GM12878 (cell line): ENCODE data around the gene SLITRK5. TPM values are rescaled to one million over a fixed set of nuclear protein-coding genes. Genes with fewer than 3 reads are reported as not detected.
A peak's percentile ranks its signal among the peaks of the same experiment; 100 is the strongest.

ENCODE experiments used
- ATAC-seq: fragments of 200-7000 bp; cut with Tn5 transposase; 3 replicates; pipeline ENCODE4 v1.9.1; 2020; ENCODE audit warnings: mild to moderate bottlenecking, moderate library complexity
- Bru-seq: library from RNA; stranded (reverse); fragments of 400-500 nt; gene quantifications from one replicate; lab custom pipeline; 2021; lab: Mats Ljungman, UMichigan
- BruChase-seq, 2 experiments: library from RNA; stranded (reverse); fragments of 400-500 nt; gene quantifications; one replicate each; lab custom pipeline; 2021; lab: Mats Ljungman, UMichigan
- BruUV-seq: library from RNA; stranded (reverse); fragments of 400-500 nt; replicated peaks from 2 replicates; lab custom pipeline; 2021; lab: Mats Ljungman, UMichigan
- CTCF ChIA-PET: fragments of 300-600 bp; sonication (Branson Sonifier 250); formaldehyde crosslinking; extraction: SDS; loops from one replicate; lab custom pipeline; 2021; ENCODE audit warnings: inconsistent platforms; lab: Yijun Ruan, JAX
- POLR2A ChIA-PET: fragments of 350-600 bp; formaldehyde crosslinking; extraction: SDS; loops from one replicate; lab custom pipeline; 2021; ENCODE audit warnings: inconsistent platforms; lab: Charles Lee
- RAD21 ChIA-PET: fragments of 300-600 bp; sonication (Branson Sonifier 250); formaldehyde crosslinking; loops from one replicate; lab custom pipeline; 2023; ENCODE audit warnings: antibody characterized with exemption; ENCODE audit not compliant: unreplicated experiment; lab: Charles Lee
- SMC1A ChIA-PET: fragments of 300-600 bp; sonication (Branson Sonifier 250); formaldehyde crosslinking; loops from one replicate; lab custom pipeline; 2023; ENCODE audit not compliant: unreplicated experiment, uncharacterized antibody; lab: Charles Lee
- DNase-seq: peaks from one replicate; pipeline ENCODE4 v3.0.0-alpha.2; 2011; ENCODE audit warnings: low read depth, low spot score
- FAIRE-seq: peaks from 3 replicates; lab custom pipeline; 2011; peaks lifted over from hg19 to GRCh38; lab: Jason Lieb, UNC
- H2AFZ ChIP-seq: 2 replicates; pipeline ENCODE4 v1.6.0; 2011; ENCODE audit warnings: low read depth, low read length, control low read depth; ENCODE audit not compliant: control insufficient read depth
- H3K27ac ChIP-seq: 2 replicates; pipeline ENCODE4 v1.5.1; 2011; ENCODE audit warnings: control low read depth; ENCODE audit not compliant: control insufficient read depth, insufficient read depth
- H3K27me3 ChIP-seq, 2 experiments: replicated peaks in 1 of 2; 2 replicates each; pipeline versions ENCODE4 v1.6.0 to v1.6.1; 2011; ENCODE audit warnings: low read length in 1 of 2; ENCODE audit not compliant: control insufficient read depth in 2 of 2, insufficient read depth in 2 of 2
- H3K36me3 ChIP-seq, 2 experiments: 2 replicates each; pipeline ENCODE4 v1.5.1; 2011; ENCODE audit warnings: low read length in 1 of 2; ENCODE audit not compliant: control insufficient read depth in 2 of 2, insufficient read depth in 2 of 2
- H3K4me1 ChIP-seq: 2 replicates; pipeline ENCODE4 v1.6.1; 2011; ENCODE audit warnings: mild to moderate bottlenecking, low read length, moderate library complexity, mixed read lengths; ENCODE audit not compliant: control insufficient read depth, insufficient read depth
- H3K4me2 ChIP-seq: 2 replicates; pipeline ENCODE4 v1.6.0; 2011; ENCODE audit warnings: control low read depth; ENCODE audit not compliant: control insufficient read depth, insufficient read depth
- H3K4me3 ChIP-seq: fragments of 200-600 bp; sonication (generic); 2 replicates; pipeline ENCODE4 v1.5.1; 2016
- H3K79me2 ChIP-seq: 2 replicates; pipeline ENCODE4 v1.6.0; 2011; ENCODE audit warnings: low read length; ENCODE audit not compliant: control insufficient read depth, insufficient read depth
- H3K9ac ChIP-seq: 2 replicates; pipeline ENCODE4 v1.8.0; 2011; ENCODE audit warnings: low read length, control low read depth, mixed read lengths; ENCODE audit not compliant: control insufficient read depth, insufficient read depth
- H3K9me3 ChIP-seq: replicated peaks from 3 replicates; pipeline ENCODE4 v1.5.1; 2011; ENCODE audit warnings: mild to moderate bottlenecking, low read length; ENCODE audit not compliant: control insufficient read depth, insufficient read depth
- H4K20me1 ChIP-seq: 2 replicates; pipeline ENCODE4 v1.6.0; 2011; ENCODE audit not compliant: control insufficient read depth, insufficient read depth
- BHLHE40 ChIP-seq, 2 experiments: fragments of 450-650 bp in 1 of 2; IDR thresholded peaks; 2 replicates each; pipeline ENCODE4 v1.6.1; 2011 to 2017; ENCODE audit warnings: low read depth in 2 of 2, borderline replicate concordance in 1 of 2, improper control_type of control experiment in 1 of 2, low read length in 1 of 2, mild to moderate bottlenecking in 1 of 2
- BRCA1 ChIP-seq: IDR thresholded peaks from 2 replicates; pipeline ENCODE4 v1.6.1; 2011; ENCODE audit warnings: low read depth, low read length, improper control_type of control experiment
- CREM ChIP-seq: IDR thresholded peaks from 2 replicates; pipeline ENCODE4 v1.6.1; 2014; ENCODE audit warnings: antibody characterized with exemption, low read depth
- IKZF1 ChIP-seq: fragments of 450-650 bp; conservative IDR thresholded peaks from 2 replicates; pipeline ENCODE4 v1.6.1; 2017; ENCODE audit warnings: antibody characterized with exemption, mild to moderate bottlenecking
- RAD21 ChIP-seq: IDR thresholded peaks from 2 replicates; pipeline ENCODE4 v1.6.1; 2011; ENCODE audit warnings: mild to moderate bottlenecking, low read depth, low read length, moderate library complexity; ENCODE audit not compliant: insufficient read depth
- RB1 ChIP-seq: fragments of 450-650 bp; formaldehyde crosslinking; IDR thresholded peaks from 2 replicates; pipeline ENCODE4 v1.6.1; 2017; ENCODE audit warnings: mild to moderate bottlenecking, borderline replicate concordance
- YBX1 ChIP-seq: fragments of 450-650 bp; IDR thresholded peaks from 2 replicates; pipeline ENCODE4 v1.6.1; 2016; ENCODE audit warnings: antibody characterized with exemption
- YY1 ChIP-seq: IDR thresholded peaks from 2 replicates; pipeline ENCODE4 v1.6.1; 2011; ENCODE audit warnings: low read depth, mild to moderate bottlenecking, low read length
- WGBS: methylation state at CpG from one replicate; pipeline ENCODE4 v1.1.6; 2016; ENCODE audit warnings: low lambda C conversion rate; ENCODE audit not compliant: insufficient replicate concordance, insufficient coverage; ENCODE audit errors: missing lambda C conversion rate; 5-methylcytosine and 5-hydroxymethylcytosine counted together
- in situ Hi-C: fragments of 300-500 bp; cut with MboI; formaldehyde crosslinking; loops from 9 replicates; pipeline ENCODE4 v1.14.3; 2018; ENCODE audit warnings: mixed read lengths
- intact Hi-C: fragments of 100-400 bp; cut with micrococcal nuclease; formaldehyde crosslinking; loops from one replicate; pipeline ENCODE4 v1.14.2; 2022; ENCODE audit not compliant: unreplicated experiment
- long read RNA-seq, 2 experiments: library from polyadenylated mRNA; unstranded; transcript quantifications; one replicate each; pipeline ENCODE4 v2.0.0, GENCODE V29; 2019 to 2020
- polyA minus RNA-seq, 3 experiments: library from RNA; depleted of rRNA, polyadenylated mRNA; stranded (reverse); fragments of >200 nt; gene quantifications; 2 replicates each; pipeline ENCODE4 v1.2.3, GENCODE V29; 2011
- polyA plus RNA-seq, 11 experiments: library from polyadenylated mRNA; depleted of rRNA in 4 of 11; unstranded in 6 of 11; stranded (reverse) in 5 of 11; fragments of >200 nt; fragmentation: Nextera tagmentation in 4 of 11; fragmentation: Illumina TruSeq in 1 of 11; extraction: Ambion mirVana in 4 of 11; extraction: Trizol in 1 of 11; gene quantifications; 1 replicate in 1 of 11; 2 replicates in 10 of 11; pipeline versions ENCODE4 v1.2.1 to v1.2.3, GENCODE V29; 2011 to 2016; ENCODE audit warnings: inconsistent platforms in 2 of 11, missing spikeins in 2 of 11, low read depth in 1 of 11
- total RNA-seq, 4 experiments: library from RNA; depleted of rRNA in 3 of 4; stranded (reverse); fragments of >200 nt in 3 of 4; fragmentation: Illumina TruSeq in 1 of 4; extraction: Trizol in 1 of 4; gene quantifications; 2 replicates each; pipeline versions ENCODE4 v1.2.1 to v1.2.3, GENCODE V29; 2013 to 2021
- TF ChIP-seq, protein P1 (sequence below): IDR thresholded peaks from 2 replicates; pipeline ENCODE4 v1.6.1; 2012; ENCODE audit warnings: low read depth, low read length, improper control_type of control experiment
- TF ChIP-seq, protein P2 (sequence below), 3 experiments: IDR thresholded peaks in 2 of 3; conservative IDR thresholded peaks in 1 of 3; 2 replicates each; pipeline ENCODE4 v1.5.1; 2011; ENCODE audit warnings: low read depth in 3 of 3, low read length in 3 of 3, mild to moderate bottlenecking in 3 of 3, control low read depth in 2 of 3, moderate library complexity in 2 of 3, inconsistent platforms in 1 of 3, mixed read lengths in 1 of 3; ENCODE audit not compliant: control insufficient read depth in 2 of 3, insufficient read depth in 1 of 3; ENCODE audit errors: extremely low read depth in 1 of 3
- TF ChIP-seq, protein P3 (sequence below): IDR thresholded peaks from 2 replicates; pipeline ENCODE4 v1.6.1; 2012; ENCODE audit warnings: low read depth, low read length, improper control_type of control experiment

Gene SLITRK5
- total RNA-seq (2013; cell fraction: nucleolus; rRNA removed) = not detected in 2 replicates
- total RNA-seq (2014; rRNA removed) = under 0.01 TPM in 2 replicates
- total RNA-seq (2014; rRNA removed; fragmentation: Illumina TruSeq; extraction: Trizol) = not detected in 2 replicates
- not detected in 2 replicates for total RNA-seq (2021)
- polyA plus RNA-seq (2011; ENCODE audit: low read depth) = not detected
- polyA plus RNA-seq (2011; rRNA removed) = 0.08 and 0.16 TPM in 2 replicates
- polyA plus RNA-seq (2011; cell fraction: cytosol; rRNA removed) = 0.05 and 0.06 TPM in 2 replicates
- polyA plus RNA-seq (2011; cell fraction: nucleus; rRNA removed) = 0.15 and 0.16 TPM in 2 replicates
- not detected in 2 replicates for polyA plus RNA-seq (2012)
- polyA plus RNA-seq (2014; fragmentation: Illumina TruSeq; extraction: Trizol) = under 0.01 and 0.03 TPM in 2 replicates
- not detected for polyA plus RNA-seq (2014; fragmentation: Nextera tagmentation; extraction: Ambion mirVana)
- not detected in 2 replicates for polyA plus RNA-seq (2014; rRNA removed)
- polyA plus RNA-seq (2016; fragmentation: Nextera tagmentation; extraction: Ambion mirVana) = not detected
- 0.10 and 0.15 TPM in 2 replicates for polyA minus RNA-seq (2011; rRNA and poly(A)+ RNA removed)
- not detected in 2 replicates for polyA minus RNA-seq (2011; cell fraction: cytosol; rRNA and poly(A)+ RNA removed)
- polyA minus RNA-seq (2011; cell fraction: nucleus; rRNA and poly(A)+ RNA removed) = 0.36 and 0.38 TPM in 2 replicates
- Bru-seq, nascent RNA = not detected
- not detected for BruChase-seq, experiment 1, labeled RNA remaining after a 6-hour chase
- BruChase-seq, experiment 2, labeled RNA remaining after a 2-hour chase = percentile 7 among the genes with signal in this experiment
- long read RNA-seq, experiment 1 = 0 reads
- long read RNA-seq, experiment 2 = 0 reads

GRCh38 chr13:87671031-87671752 lies at the start of gene SLITRK5:
Gene SLITRK5, plus strand, starts transcription at chr13:87671371. Its CDS starts 4,018 bp downstream, at chr13:87675389.
- no peak for FAIRE-seq
- POLR2A ChIA-PET = no interaction called here
- H3K9ac ChIP-seq = no peak within 1 kb of the TSS
- H3K36me3 ChIP-seq = no peaks in the 10 kb centered on the region
- RAD21 ChIA-PET = interaction anchor here (1.4 kb wide), 1 partner anchor 395 kb away, joined by 3 read pairs; no protein-coding TSS in a partner anchor
- peak; percentile 25; the same call in 1 of the 2 replicates for TF ChIP-seq RAD21
- 0 out of 2 replicates have a peak, but pooled peaks have one; percentile 26 for TF ChIP-seq IKZF1
- no peak for TF ChIP-seq BRCA1
- peak; percentile 82 for TF ChIP-seq YY1
- TF ChIP-seq, protein P1, sequence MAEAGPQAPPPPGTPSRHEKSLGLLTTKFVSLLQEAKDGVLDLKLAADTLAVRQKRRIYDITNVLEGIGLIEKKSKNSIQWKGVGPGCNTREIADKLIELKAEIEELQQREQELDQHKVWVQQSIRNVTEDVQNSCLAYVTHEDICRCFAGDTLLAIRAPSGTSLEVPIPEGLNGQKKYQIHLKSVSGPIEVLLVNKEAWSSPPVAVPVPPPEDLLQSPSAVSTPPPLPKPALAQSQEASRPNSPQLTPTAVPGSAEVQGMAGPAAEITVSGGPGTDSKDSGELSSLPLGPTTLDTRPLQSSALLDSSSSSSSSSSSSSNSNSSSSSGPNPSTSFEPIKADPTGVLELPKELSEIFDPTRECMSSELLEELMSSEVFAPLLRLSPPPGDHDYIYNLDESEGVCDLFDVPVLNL = 0 out of 2 replicates have a peak, but pooled peaks have one; percentile 27
- TF ChIP-seq CREM = 0 out of 2 replicates have a peak, but pooled peaks have one; percentile 8
- no peak for TF ChIP-seq YBX1
- TF ChIP-seq, protein P2, sequence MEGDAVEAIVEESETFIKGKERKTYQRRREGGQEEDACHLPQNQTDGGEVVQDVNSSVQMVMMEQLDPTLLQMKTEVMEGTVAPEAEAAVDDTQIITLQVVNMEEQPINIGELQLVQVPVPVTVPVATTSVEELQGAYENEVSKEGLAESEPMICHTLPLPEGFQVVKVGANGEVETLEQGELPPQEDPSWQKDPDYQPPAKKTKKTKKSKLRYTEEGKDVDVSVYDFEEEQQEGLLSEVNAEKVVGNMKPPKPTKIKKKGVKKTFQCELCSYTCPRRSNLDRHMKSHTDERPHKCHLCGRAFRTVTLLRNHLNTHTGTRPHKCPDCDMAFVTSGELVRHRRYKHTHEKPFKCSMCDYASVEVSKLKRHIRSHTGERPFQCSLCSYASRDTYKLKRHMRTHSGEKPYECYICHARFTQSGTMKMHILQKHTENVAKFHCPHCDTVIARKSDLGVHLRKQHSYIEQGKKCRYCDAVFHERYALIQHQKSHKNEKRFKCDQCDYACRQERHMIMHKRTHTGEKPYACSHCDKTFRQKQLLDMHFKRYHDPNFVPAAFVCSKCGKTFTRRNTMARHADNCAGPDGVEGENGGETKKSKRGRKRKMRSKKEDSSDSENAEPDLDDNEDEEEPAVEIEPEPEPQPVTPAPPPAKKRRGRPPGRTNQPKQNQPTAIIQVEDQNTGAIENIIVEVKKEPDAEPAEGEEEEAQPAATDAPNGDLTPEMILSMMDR (IDR thresholded peaks at IDR 0.05 in 2 of 3, conservative IDR thresholded peaks at IDR 0.05 in 1 of 3; ENCODE audit: control insufficient read depth in 2 of 3, extremely low read depth in 1 of 3, insufficient read depth in 1 of 3, low read depth in 3 of 3, low read length in 3 of 3) = peak; percentile 63 to 83 (median 75)
- TF ChIP-seq RB1 = peak; percentile 19; the same call in 1 of the 2 replicates
- TF ChIP-seq BHLHE40 (IDR thresholded peaks at IDR 0.05; ENCODE audit: borderline replicate concordance in 1 of 2, low read depth in 2 of 2, low read length in 1 of 2) = 0 out of 4 replicates have a peak, but pooled peaks of 1 of the 2 experiments have one; percentile 8
- TF ChIP-seq, protein P3, sequence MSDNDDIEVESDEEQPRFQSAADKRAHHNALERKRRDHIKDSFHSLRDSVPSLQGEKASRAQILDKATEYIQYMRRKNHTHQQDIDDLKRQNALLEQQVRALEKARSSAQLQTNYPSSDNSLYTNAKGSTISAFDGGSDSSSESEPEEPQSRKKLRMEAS = 0 out of 2 replicates have a peak, but pooled peaks have one; percentile 19
- WGBS = 3% methylated on average over 42 of the region's 43 CpGs
- no peak within 1 kb of the TSS for H3K4me3 ChIP-seq
- H3K27me3 ChIP-seq = no peaks in the 10 kb centered on the region; a peak in 2 of 4 replicates
- no peaks in the 10 kb centered on the region for H4K20me1 ChIP-seq
- intact Hi-C loops (no loop called here), in situ Hi-C loops (loop anchor here (25.0 kb wide), 1 partner anchor 809 kb away; no protein-coding TSS in a partner anchor)
- H2AFZ ChIP-seq = no peak within 1 kb of the TSS
- H3K27ac ChIP-seq = no peak within 1 kb of the TSS
- CTCF ChIA-PET = interaction anchor here (0.6 to 2.1 kb wide), 12 partner anchors 21 to 801 kb away, joined by 3 to 11 read pairs (median 4); no protein-coding TSS in a partner anchor
- H3K9me3 ChIP-seq = no peaks in the 10 kb centered on the region; the same call in 2 of the 3 replicates
- no peak within 1 kb of the TSS for H3K4me2 ChIP-seq
- no peaks in the 10 kb centered on the region for H3K4me1 ChIP-seq
- SMC1A ChIA-PET = interaction anchor here (0.7 to 1.0 kb wide), 2 partner anchors 11 to 343 kb away, joined by 3 read pairs; no protein-coding TSS in a partner anchor
- no peak for DNase-seq
- BruUV-seq = no TSS peak
- H3K79me2 ChIP-seq = no peaks in the 10 kb centered on the region
- ATAC-seq = peak; percentile 99
